SU-DHL-6 (cell line): Measurements from ENCODE around the gene EFNA5.

Experiments
- CTCF ChIP-seq: fragments of 200-600 bp; sonication (generic); IDR thresholded peaks from one replicate; pipeline ENCODE4 v1.5.1; 2017; ENCODE audit warnings: antibody characterized with exemption, mild to moderate bottlenecking, low read length, moderate library complexity; ENCODE audit not compliant: insufficient read depth, poor library complexity, severe bottlenecking
- EZH2phosphoT487 ChIP-seq: fragments of 200-600 bp; sonication (generic), shearing (Covaris generic); conservative IDR thresholded peaks from 2 replicates; pipeline ENCODE4 v1.6.1; 2018; ENCODE audit warnings: mild to moderate bottlenecking, antibody characterized with exemption, low read length, moderate library complexity, mixed read lengths

DNA sequence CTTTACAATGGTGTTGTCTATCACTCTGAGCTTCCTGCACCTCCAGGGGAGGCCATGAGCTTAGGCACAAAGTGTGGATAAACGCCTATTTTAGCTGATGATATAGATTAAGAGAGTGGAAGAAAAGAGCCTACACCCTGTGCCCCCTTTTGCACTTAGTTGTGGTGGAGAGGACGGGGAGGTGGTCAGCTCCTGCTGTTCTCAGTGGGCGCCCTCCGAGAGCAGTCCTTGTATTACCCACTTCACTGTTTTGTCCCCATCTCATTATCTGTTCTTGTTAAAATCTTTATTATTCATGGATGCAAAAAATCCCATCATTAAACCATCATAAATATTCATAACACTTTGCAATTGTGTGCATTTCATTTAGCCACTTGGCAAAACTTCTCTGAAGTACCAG, 303.3 kb downstream of the EFNA5 start:
- TF ChIP-seq CTCF (no peak), EZH2phosphoT487 (no peak)
